Activated CD4-positive, alpha-beta T cell treated with anti-CD3 and anti-CD28 coated beads for 36 hours (primary cell): ENCODE measurements around the gene PDE8A. TPM values are rescaled to one million over a fixed set of nuclear protein-coding genes. Genes with fewer than 3 reads are reported as not detected.
A peak's percentile ranks its signal among the peaks of the same experiment; 100 is the strongest.

Experiments
- ATAC-seq: fragments of 200-7000 bp; cut with Tn5 transposase; one replicate; pipeline ENCODE4 v1.10.0; 2021; ENCODE audit warnings: mild to moderate bottlenecking, moderate library complexity
- CTCF ChIA-PET: fragments of 350-600 bp; sonication (Branson Sonifier 250); formaldehyde crosslinking; loops from one replicate; lab custom pipeline; 2021; ENCODE audit warnings: antibody characterized with exemption; lab: Charles Lee
- POLR2A ChIA-PET: fragments of 350-600 bp; sonication (Branson Sonifier 250); formaldehyde crosslinking; loops from one replicate; lab custom pipeline; 2021; ENCODE audit warnings: antibody characterized with exemption, inconsistent platforms; lab: Charles Lee
- DNase-seq: peaks from one replicate; pipeline ENCODE4 v3.0.0-alpha.2; 2020
- H3K27ac Mint-ChIP-seq: one replicate; pipeline ENCODE4 v1.8.0; 2021; ENCODE audit warnings: mixed read lengths
- H3K27me3 Mint-ChIP-seq: one replicate; pipeline ENCODE4 v1.8.0; 2021; ENCODE audit warnings: mixed read lengths
- H3K36me3 Mint-ChIP-seq: one replicate; pipeline ENCODE4 v1.8.0; 2021; ENCODE audit warnings: low read depth, mixed read lengths
- H3K4me1 Mint-ChIP-seq: one replicate; pipeline ENCODE4 v1.8.0; 2021; ENCODE audit warnings: mixed read lengths
- H3K4me3 Mint-ChIP-seq: one replicate; pipeline ENCODE4 v1.8.0; 2021; ENCODE audit warnings: mild to moderate bottlenecking, moderate library complexity, mixed read lengths
- H3K9me3 Mint-ChIP-seq: one replicate; pipeline ENCODE4 v1.8.0; 2021; ENCODE audit warnings: low read depth, mixed read lengths
- intact Hi-C, 2 experiments: fragments of 100-400 bp; cut with DNase I in 1 of 2; cut with micrococcal nuclease in 1 of 2; formaldehyde crosslinking; loops; one replicate each; pipeline versions ENCODE4 v1.14.2 to v1.15.1; 2022 to 2024; cut with DNase I, micrococcal nuclease
- total RNA-seq, 2 experiments: library from RNA; stranded (reverse); gene quantifications; one replicate each; pipeline ENCODE4 v1.2.3, GENCODE V29; 2021

The PDE8A gene
- total RNA-seq, 2 experiments from 2014 or later = 21.3 to 28.7 TPM

DNA sequence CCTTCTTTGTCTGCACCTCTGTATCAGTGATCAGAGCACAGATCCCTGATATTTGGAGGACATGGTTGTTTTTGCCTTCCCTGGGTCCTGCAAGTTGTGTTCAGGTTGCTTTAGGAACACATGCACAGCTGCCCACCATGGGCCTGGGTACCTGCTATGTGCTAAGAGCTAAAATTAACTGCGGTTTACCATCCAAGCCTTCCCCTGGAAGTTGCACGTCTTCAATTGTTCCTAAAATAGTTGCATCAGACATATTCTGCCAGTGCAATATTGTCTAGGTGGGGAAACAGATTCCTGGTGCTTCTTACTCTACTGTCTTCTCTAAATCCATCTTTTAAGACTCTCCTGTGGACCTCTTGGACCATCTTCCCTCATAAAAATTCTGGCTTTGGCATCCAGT, 80.9 kb downstream of the PDE8A start:
- no peak for ATAC-seq
- Mint-ChIP-seq H3K27me3 (no peaks in the 10 kb centered on the region), H3K4me1 (peaks cover 26% of the 10 kb centered on the region), H3K9me3 (peaks cover 19% of the 10 kb centered on the region), H3K27ac (no peak overlapping the region), H3K36me3 (peaks cover 20% of the 10 kb centered on the region), H3K4me3 (no peak overlapping the region)
- POLR2A ChIA-PET = interaction anchor here (0.7 kb wide), 1 partner anchor 41 kb away, joined by 4 read pairs; no protein-coding TSS in a partner anchor
- CTCF ChIA-PET = no interaction called here
- intact Hi-C loops = no loop called here
- no peak for DNase-seq

- ChIA-PET CTCF (interaction anchor here (0.7 kb wide), 1 partner anchor 19 kb away, joined by 3 read pairs; no protein-coding TSS in a partner anchor), POLR2A (no interaction called here)
- no peaks in the 10 kb centered on the region for H3K27me3 Mint-ChIP-seq
- H3K4me3 Mint-ChIP-seq = no peak overlapping the region
- ATAC-seq = no peak
- H3K4me1 Mint-ChIP-seq = peaks cover 26% of the 10 kb centered on the region
- peaks cover 18% of the 10 kb centered on the region for H3K9me3 Mint-ChIP-seq
- H3K27ac Mint-ChIP-seq = no peak overlapping the region
- DNase-seq = no peak
- intact Hi-C loops = no loop called here
- peaks cover 22% of the 10 kb centered on the region for H3K36me3 Mint-ChIP-seq
Measured at GRCh38 chr15:85063088-85063487, 81.4 kb downstream of the PDE8A start.

DNA sequence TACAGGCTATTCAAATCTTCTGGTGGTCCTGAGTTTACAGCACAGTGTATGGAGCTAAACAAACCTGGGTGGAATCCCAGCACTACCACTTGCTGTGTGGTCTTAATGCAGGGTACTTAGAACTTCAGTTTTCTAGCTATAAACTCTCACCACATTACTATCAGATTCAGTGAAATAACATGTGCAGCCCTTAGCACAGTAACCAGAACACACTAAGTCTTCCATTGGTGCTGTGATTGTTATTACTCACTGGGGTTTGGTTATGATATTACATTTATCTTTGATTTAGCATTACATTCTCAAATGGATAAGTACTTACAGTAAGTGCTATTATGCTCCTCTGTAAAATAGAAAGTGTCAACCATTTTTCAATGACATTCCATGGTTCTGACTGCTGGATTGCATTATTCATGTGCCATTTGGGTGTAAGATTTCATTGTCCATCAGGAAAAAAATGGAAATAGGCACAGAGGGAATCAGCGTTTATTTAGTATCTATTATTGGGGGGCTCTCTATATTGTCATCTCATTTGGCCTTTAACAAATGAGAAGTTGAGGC, 81.9 kb downstream of the PDE8A start:
- Mint-ChIP-seq H3K36me3 (peaks cover 26% of the 10 kb centered on the region), H3K27me3 (no peaks in the 10 kb centered on the region), H3K27ac (no peak overlapping the region), H3K4me1 (peaks cover 21% of the 10 kb centered on the region), H3K4me3 (no peak overlapping the region), H3K9me3 (peaks cover 18% of the 10 kb centered on the region)
- CTCF ChIA-PET = interaction anchor here (0.7 kb wide), 1 partner anchor 20 kb away, joined by 3 read pairs; no protein-coding TSS in a partner anchor
- intact Hi-C loops = no loop called here
- DNase-seq (no peak), ATAC-seq (peak; percentile 83)
- POLR2A ChIA-PET = no interaction called here

- DNase-seq (no peak), ATAC-seq (no peak)
- ChIA-PET POLR2A (no interaction called here), CTCF (interaction anchor here (1.0 kb wide), 1 partner anchor 8 kb away, joined by 4 read pairs; no protein-coding TSS in a partner anchor)
- H3K4me1 Mint-ChIP-seq = peaks cover 16% of the 10 kb centered on the region
- no peaks in the 10 kb centered on the region for H3K27me3 Mint-ChIP-seq
- no peak overlapping the region for H3K4me3 Mint-ChIP-seq
- no peak overlapping the region for H3K27ac Mint-ChIP-seq
- peaks cover 24% of the 10 kb centered on the region for H3K36me3 Mint-ChIP-seq
- intact Hi-C loops = no loop called here
- peaks cover 8% of the 10 kb centered on the region for H3K9me3 Mint-ChIP-seq
Measured at GRCh38 chr15:85064710-85065109, 83.1 kb downstream of the PDE8A start.

DNA sequence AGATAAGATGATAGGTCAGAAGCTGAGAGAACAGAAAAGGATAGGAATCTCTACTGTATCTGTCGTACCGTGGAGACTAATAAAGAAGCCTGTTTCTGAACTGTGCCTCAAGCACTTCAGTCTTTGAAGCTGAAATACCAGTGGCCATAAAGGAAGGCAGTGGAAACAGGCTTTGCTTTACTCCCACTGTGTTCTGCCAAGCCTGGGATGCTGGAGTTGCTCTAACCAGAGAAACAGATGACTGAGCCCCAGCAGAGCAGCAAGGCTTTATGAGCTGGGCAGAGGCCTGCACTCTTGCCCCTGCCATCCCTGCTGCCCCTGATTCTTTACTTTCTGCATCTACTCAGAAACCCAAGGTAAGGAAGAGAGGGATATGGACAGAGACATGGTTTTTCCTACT, 89.4 kb downstream of the PDE8A start:
- intact Hi-C loops = loop anchor here (5.0 to 10.0 kb wide), 2 partner anchors 84 to 344 kb away; no protein-coding TSS in a partner anchor
- ChIA-PET CTCF (interaction anchor here (0.7 kb wide), 1 partner anchor 27 kb away, joined by 4 read pairs; no protein-coding TSS in a partner anchor), POLR2A (no interaction called here)
- Mint-ChIP-seq H3K4me1 (peaks cover 18% of the 10 kb centered on the region), H3K36me3 (peaks cover 32% of the 10 kb centered on the region), H3K4me3 (no peak overlapping the region), H3K9me3 (no peaks in the 10 kb centered on the region), H3K27me3 (no peaks in the 10 kb centered on the region), H3K27ac (no peak overlapping the region)
- DNase-seq (no peak), ATAC-seq (no peak)

DNA sequence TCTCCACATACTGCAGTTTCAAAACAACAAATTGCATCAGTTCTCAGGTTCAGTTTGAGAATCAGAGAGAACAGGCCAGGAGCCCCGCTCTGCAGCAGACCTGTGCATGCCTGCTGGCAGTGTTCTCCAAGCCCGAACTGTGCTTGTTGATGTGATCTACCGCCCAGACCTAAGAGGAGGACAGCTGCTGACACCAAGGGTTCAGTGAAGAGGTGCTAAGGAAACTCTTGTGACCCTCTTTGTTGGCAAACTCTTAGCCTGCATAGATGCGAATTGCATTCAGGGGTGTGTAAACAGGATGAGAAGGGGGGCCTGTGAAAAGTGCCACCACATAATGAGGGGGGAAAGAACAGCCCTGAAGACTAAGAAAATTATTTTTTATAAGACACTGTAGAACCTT, 89.8 kb downstream of the PDE8A start:
- H3K27ac Mint-ChIP-seq = peak overlapping the region; percentile 34
- intact Hi-C loops = loop anchor here (5.0 to 10.0 kb wide), 2 partner anchors 84 to 343 kb away; no protein-coding TSS in a partner anchor
- peaks cover 32% of the 10 kb centered on the region for H3K36me3 Mint-ChIP-seq
- ATAC-seq (no peak), DNase-seq (no peak)
- peaks cover 18% of the 10 kb centered on the region for H3K4me1 Mint-ChIP-seq
- no peaks in the 10 kb centered on the region for H3K27me3 Mint-ChIP-seq
- CTCF ChIA-PET = interaction anchor here (0.7 kb wide), 1 partner anchor 28 kb away, joined by 4 read pairs; no protein-coding TSS in a partner anchor
- POLR2A ChIA-PET = no interaction called here
- H3K4me3 Mint-ChIP-seq = no peak overlapping the region
- H3K9me3 Mint-ChIP-seq = no peaks in the 10 kb centered on the region

GRCh38 chr15:85072917-85073316, 91.3 kb downstream of the PDE8A start:
- no peaks in the 10 kb centered on the region for H3K27me3 Mint-ChIP-seq
- CTCF ChIA-PET = interaction anchor here (0.6 to 1.1 kb wide), 5 partner anchors 8 to 375 kb away, joined by 3 to 4 read pairs (median 4); no protein-coding TSS in a partner anchor
- H3K36me3 Mint-ChIP-seq = peaks cover 28% of the 10 kb centered on the region
- H3K4me1 Mint-ChIP-seq = peaks cover 18% of the 10 kb centered on the region
- ATAC-seq = no peak
- peak overlapping the region; percentile 89 for H3K27ac Mint-ChIP-seq
- intact Hi-C loops = loop anchor here (1.0 to 10.0 kb wide), 3 partner anchors 86 to 342 kb away; partner anchors contain the start of gene PDE8A (in 1 of the 2)
- peak; percentile 26 for DNase-seq
- H3K9me3 Mint-ChIP-seq = no peaks in the 10 kb centered on the region
- no peak overlapping the region for H3K4me3 Mint-ChIP-seq
- POLR2A ChIA-PET = interaction anchor here (1.0 kb wide), 1 partner anchor 92 kb away, joined by 5 read pairs; no protein-coding TSS in a partner anchor

DNA sequence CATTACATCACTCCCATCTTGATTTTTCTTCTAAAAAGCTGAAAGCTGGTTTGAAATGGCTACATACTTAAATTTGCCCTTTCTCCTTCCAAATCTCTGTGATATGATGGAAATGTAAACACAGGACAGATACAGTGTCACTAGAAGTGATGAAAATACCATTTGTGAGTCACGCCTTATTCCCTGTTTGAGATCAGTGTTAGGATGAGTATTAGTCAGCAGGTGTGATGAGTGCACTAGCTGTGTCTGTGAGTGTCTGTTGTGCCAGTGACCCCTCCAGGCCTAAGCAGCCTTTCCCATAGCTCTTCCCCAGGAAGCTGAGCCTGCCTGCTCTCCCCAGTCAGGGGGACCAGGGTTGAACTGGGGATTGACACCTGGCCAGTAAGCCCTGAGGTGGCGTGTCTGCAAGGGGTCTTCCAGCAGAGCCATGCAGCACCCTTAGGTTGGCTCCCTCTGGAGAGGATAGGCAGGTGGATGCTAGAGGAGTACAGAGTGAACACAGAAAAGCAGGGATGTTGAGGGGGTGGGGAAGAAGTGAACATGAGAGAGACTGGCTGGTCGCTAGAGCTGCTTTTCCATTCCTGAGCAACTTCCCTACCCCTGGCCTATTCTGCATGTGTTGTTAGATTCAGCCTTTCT, 92.0 kb downstream of the PDE8A start:
- Mint-ChIP-seq H3K27me3 (no peaks in the 10 kb centered on the region), H3K4me3 (peak overlapping the region; percentile 26), H3K36me3 (peaks cover 26% of the 10 kb centered on the region), H3K4me1 (peaks cover 18% of the 10 kb centered on the region), H3K27ac (peak overlapping the region; percentile 89), H3K9me3 (no peaks in the 10 kb centered on the region)
- peak; percentile 58 for DNase-seq
- intact Hi-C loops = loop anchor here (1.0 to 10.0 kb wide), 3 partner anchors 86 to 341 kb away; partner anchors contain the start of gene PDE8A (in 1 of the 2)
- ChIA-PET POLR2A (interaction anchor here (1.0 kb wide), 1 partner anchor 93 kb away, joined by 5 read pairs; no protein-coding TSS in a partner anchor), CTCF (interaction anchor here (0.8 to 1.1 kb wide), 4 partner anchors 13 to 93 kb away, joined by 3 to 4 read pairs (median 3); no protein-coding TSS in a partner anchor)
- peak; percentile 100 for ATAC-seq

- Mint-ChIP-seq H3K4me3 (no peak overlapping the region), H3K27me3 (no peaks in the 10 kb centered on the region), H3K36me3 (peaks cover 25% of the 10 kb centered on the region), H3K27ac (no peak overlapping the region), H3K4me1 (no peaks in the 10 kb centered on the region), H3K9me3 (no peaks in the 10 kb centered on the region)
- no peak for ATAC-seq
- intact Hi-C loops = no loop called here
- no peak for DNase-seq
- ChIA-PET CTCF (interaction anchor here (0.6 to 1.4 kb wide), 4 partner anchors 12 to 516 kb away, joined by 3 to 4 read pairs (median 3); no protein-coding TSS in a partner anchor), POLR2A (no interaction called here)
Measured at GRCh38 chr15:85086855-85087254, 105.2 kb downstream of the PDE8A start.

- Mint-ChIP-seq H3K36me3 (peaks cover 29% of the 10 kb centered on the region), H3K27me3 (no peaks in the 10 kb centered on the region), H3K4me3 (no peak overlapping the region), H3K4me1 (no peaks in the 10 kb centered on the region), H3K9me3 (no peaks in the 10 kb centered on the region), H3K27ac (no peak overlapping the region)
- ATAC-seq (no peak), DNase-seq (no peak)
- ChIA-PET CTCF (no interaction called here), POLR2A (no interaction called here)
- intact Hi-C loops = no loop called here
Measured at GRCh38 chr15:85088300-85088699, 106.6 kb downstream of the PDE8A start.

DNA sequence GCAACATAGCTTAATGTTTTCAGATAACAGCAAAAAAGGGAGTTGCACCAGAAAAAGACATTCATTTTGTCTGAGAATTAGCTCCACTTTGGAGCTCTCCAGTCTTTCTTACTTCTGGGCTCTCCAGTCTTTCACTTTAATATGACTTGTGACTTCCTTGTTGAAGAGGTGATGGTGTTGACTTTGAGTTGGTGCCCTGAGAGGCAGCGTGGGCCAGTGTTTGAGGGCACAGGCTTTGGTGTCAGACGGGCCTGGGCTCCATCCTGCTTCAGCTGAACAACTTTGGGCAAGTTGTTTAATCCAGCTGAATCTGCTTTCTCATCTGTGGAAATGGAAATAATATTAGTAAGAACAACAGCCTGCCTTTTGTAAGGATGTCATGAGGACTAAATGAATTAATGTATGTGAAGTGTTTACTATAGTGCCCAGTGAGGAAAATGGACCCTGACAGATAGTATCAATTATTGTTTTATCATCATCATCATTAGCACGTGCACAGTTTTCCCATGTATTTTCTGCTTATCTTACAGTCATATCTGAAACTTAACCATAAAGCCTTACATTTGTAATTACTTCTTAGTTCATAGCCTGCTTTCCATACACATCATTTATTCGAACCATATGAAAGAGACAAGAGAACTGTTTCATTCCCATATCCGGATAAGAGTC, 108.4 kb downstream of the PDE8A start:
- no peak for ATAC-seq
- POLR2A ChIA-PET = no interaction called here
- Mint-ChIP-seq H3K9me3 (no peaks in the 10 kb centered on the region), H3K4me3 (no peak overlapping the region), H3K27ac (no peak overlapping the region), H3K36me3 (peaks cover 30% of the 10 kb centered on the region), H3K4me1 (no peaks in the 10 kb centered on the region), H3K27me3 (no peaks in the 10 kb centered on the region)
- DNase-seq = no peak
- intact Hi-C loops = no loop called here
- CTCF ChIA-PET = no interaction called here
